ENCODE data around the gene RGS3. TPM values are rescaled to one million over a fixed set of nuclear protein-coding genes. Genes with fewer than 3 reads are reported as not detected.

RGS3 gene
- total RNA-seq, 2 experiments from 2014 or later: 22.8 to 32.9 TPM

DNA sequence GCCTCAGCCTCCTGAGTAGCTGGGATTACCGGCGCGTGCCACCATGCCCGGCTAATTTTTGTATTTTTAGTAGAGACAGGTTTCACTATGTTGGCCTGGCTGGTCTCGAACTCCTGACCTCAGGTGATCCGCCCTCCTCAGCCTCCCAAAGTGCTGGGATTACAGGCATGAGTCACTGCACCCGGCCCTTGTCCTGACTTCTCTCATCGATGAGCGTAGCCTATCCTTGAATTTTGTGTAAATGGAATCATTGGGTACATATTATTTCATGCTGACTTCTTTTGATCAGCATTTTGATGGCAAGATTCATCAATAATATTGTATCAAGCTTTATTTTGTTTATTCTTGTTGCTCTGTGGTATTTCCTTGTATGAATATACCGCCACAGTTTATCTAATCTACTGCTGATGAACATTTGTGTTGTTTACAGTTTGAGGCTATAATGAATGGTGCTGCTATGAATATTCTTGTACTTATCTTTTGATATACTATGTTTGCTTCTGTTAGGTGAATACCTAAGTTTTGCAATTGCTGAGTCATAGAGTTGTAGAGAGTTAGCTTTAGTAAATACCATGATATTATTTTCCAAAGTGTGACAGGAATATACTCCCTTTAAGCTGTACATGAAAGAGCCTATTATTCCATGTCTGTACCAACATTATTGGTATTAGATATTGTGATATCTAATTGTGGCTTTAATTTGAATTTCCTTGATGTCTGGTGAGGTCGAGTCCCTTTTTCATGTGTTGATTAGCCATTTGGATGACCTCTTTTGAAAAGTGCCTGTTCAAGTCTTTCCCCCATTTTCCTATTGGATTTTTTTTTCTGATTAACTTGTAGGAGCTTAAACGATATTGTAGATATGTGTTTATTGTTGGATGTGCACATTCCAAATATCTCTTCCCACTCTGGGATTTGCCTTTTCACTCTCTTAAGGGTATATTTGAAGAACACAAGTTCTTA lies 107.5 kb downstream of the RGS3 start:
- Histone ChIP-seq H3K36me3 (ENCODE audit: insufficient read depth, low read length) (no peaks in the 10 kb centered on the region), H2AFZ (ENCODE audit: low read length) (no peak overlapping the region), H3K4me2 (ENCODE audit: low read length) (no peak overlapping the region), H3K4me1 (ENCODE audit: insufficient read depth, low read length, poor library complexity, severe bottlenecking) (peaks cover 31% of the 10 kb centered on the region), H3K4me3 (ENCODE audit: low read depth, low read length, poor library complexity, severe bottlenecking) (no peak overlapping the region), H3K9me2 (ENCODE audit: insufficient read depth, low read length) (no peaks in the 10 kb centered on the region), H4K20me1 (ENCODE audit: insufficient read depth, low read length) (no peaks in the 10 kb centered on the region), H3K27ac (ENCODE audit: low read depth, low read length, poor library complexity, severe bottlenecking) (no peak overlapping the region), H3K9me3 (ENCODE audit: low read length) (no peaks in the 10 kb centered on the region), H3K79me2 (ENCODE audit: insufficient read depth, low read depth, low read length) (no peaks in the 10 kb centered on the region)
- BruUV-seq (replicated peaks): no TSS peak
- ChIA-PET CTCF (ENCODE audit: unreplicated experiment) (no interaction called here), POLR2A (interaction anchor here (0.7 kb wide), 1 partner anchor 12 kb away, joined by 3 read pairs; no protein-coding TSS in a partner anchor)
- intact Hi-C loops (cut with micrococcal nuclease; ENCODE audit: unreplicated experiment): no loop called here
- no peak for TF ChIP-seq CTCF (conservative IDR thresholded peaks at IDR 0.05; ENCODE audit: low read length)
- TF ChIP-seq EZH2phosphoT487 (IDR thresholded peaks at IDR 0.05; ENCODE audit: borderline replicate concordance, low read depth, low read length): no peak
- DNase-seq (ENCODE audit: low spot score): no peak

DNA sequence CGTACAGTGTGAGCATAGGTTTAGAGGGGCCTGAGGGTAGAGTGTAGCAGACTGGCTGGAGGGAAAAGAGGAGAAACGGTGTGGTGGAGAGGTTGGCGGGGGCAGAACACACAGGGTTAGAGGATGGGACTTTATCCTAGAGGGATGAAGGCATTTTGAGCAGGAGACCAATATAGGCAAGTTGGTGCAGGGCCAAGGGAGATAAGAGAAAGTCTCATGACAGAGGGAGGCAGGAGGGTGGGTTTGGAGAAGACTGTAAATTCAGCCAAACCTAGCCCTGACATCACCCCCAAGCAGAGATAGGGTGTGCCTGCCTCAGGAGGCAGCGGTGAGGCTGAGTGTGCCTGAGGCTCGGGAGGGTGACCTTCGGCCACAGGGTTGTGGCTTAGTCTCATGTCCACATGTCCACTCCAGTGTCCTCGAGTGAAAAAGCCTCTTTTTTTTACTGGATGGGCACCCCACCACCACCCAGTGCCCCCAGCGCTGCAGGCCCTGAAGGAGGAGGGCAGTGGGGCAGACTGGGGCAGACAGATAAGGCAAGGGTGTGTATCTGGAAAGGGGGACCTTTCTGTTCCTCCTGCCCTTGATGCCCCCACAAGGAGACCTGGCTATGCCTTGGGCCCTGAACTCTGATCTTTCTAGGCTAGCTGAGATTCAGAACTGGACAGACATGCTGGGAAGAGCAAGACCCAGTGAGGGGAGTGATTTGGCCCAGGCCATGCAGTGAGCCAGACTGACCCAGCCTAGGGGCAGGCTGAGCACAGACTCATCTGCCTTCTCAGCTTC lies 108.7 kb downstream of the RGS3 start:
- Histone ChIP-seq H3K4me2 (ENCODE audit: low read length) (no peak overlapping the region), H3K79me2 (ENCODE audit: insufficient read depth, low read depth, low read length) (no peaks in the 10 kb centered on the region), H3K27ac (ENCODE audit: low read depth, low read length, poor library complexity, severe bottlenecking) (no peak overlapping the region), H3K4me3 (ENCODE audit: low read depth, low read length, poor library complexity, severe bottlenecking) (no peak overlapping the region), H3K9me3 (ENCODE audit: low read length) (no peaks in the 10 kb centered on the region), H3K4me1 (ENCODE audit: insufficient read depth, low read length, poor library complexity, severe bottlenecking) (peaks cover 42% of the 10 kb centered on the region), H3K36me3 (ENCODE audit: insufficient read depth, low read length) (no peaks in the 10 kb centered on the region), H2AFZ (ENCODE audit: low read length) (no peak overlapping the region), H3K9me2 (ENCODE audit: insufficient read depth, low read length) (no peaks in the 10 kb centered on the region), H4K20me1 (ENCODE audit: insufficient read depth, low read length) (no peaks in the 10 kb centered on the region)
- CTCF ChIA-PET (ENCODE audit: unreplicated experiment): interaction anchor here (1.2 kb wide), 1 partner anchor 10 kb away, joined by 6 read pairs; no protein-coding TSS in a partner anchor
- POLR2A ChIA-PET: interaction anchor here (0.7 kb wide), 1 partner anchor 9 kb away, joined by 3 read pairs; no protein-coding TSS in a partner anchor
- BruUV-seq (replicated peaks): no TSS peak
- no peak for TF ChIP-seq CTCF (conservative IDR thresholded peaks at IDR 0.05; ENCODE audit: low read length)
- TF ChIP-seq EZH2phosphoT487 (IDR thresholded peaks at IDR 0.05; ENCODE audit: borderline replicate concordance, low read depth, low read length): no peak
- intact Hi-C loops (cut with micrococcal nuclease; ENCODE audit: unreplicated experiment): no loop called here
- no peak for DNase-seq (ENCODE audit: low spot score)
